VCaP (cell line): ENCODE data around the gene UGP2.

ENCODE experiments used
- H3K27ac ChIP-seq: fragments of 450-650 bp; 2 replicates; pipeline ENCODE4 v1.5.1; 2017
- CTCF ChIP-seq: fragments of 450-650 bp; conservative IDR thresholded peaks from 2 replicates; pipeline ENCODE4 v1.5.1; 2017; ENCODE audit warnings: mild to moderate bottlenecking, moderate library complexity

UGP2 gene

GRCh38 chr2:63878486-63878885, 36.8 kb downstream of the UGP2 start:
- TF ChIP-seq CTCF: no peak
- H3K27ac ChIP-seq: no peak overlapping the region

- TF ChIP-seq CTCF: no peak
- no peak overlapping the region for H3K27ac ChIP-seq
Measured at GRCh38 chr2:63879876-63880433, 38.3 kb downstream of the UGP2 start.

GRCh38 chr2:63880625-63881024, 38.9 kb downstream of the UGP2 start:
- TF ChIP-seq CTCF: no peak
- H3K27ac ChIP-seq: no peak overlapping the region

- no peak overlapping the region for H3K27ac ChIP-seq
- no peak for TF ChIP-seq CTCF
Measured at GRCh38 chr2:63881205-63881604, 39.5 kb downstream of the UGP2 start.

GRCh38 chr2:63882395-63883105, 40.9 kb downstream of the UGP2 start:
- TF ChIP-seq CTCF: no peak
- no peak overlapping the region for H3K27ac ChIP-seq

- TF ChIP-seq CTCF: no peak
- H3K27ac ChIP-seq: no peak overlapping the region
Measured at GRCh38 chr2:63886445-63886844, 44.7 kb downstream of the UGP2 start.

GRCh38 chr2:63888053-63888452, 46.4 kb downstream of the UGP2 start:
- TF ChIP-seq CTCF: no peak
- H3K27ac ChIP-seq: no peak overlapping the region
